Cardiac septum (tissue), 1 donor: ENCODE measurements around the gene POR. TPM values are rescaled to one million over a fixed set of nuclear protein-coding genes. Genes with fewer than 3 reads are reported as not detected.
A peak's percentile ranks its signal among the peaks of the same experiment; 100 is the strongest.

Experiments used
- DNase-seq: peaks from one replicate; pipeline ENCODE4 v3.0.0-alpha.2; 2020; ENCODE audit warnings: low spot score
- intact Hi-C: fragments of 100-400 bp; cut with DNase I; formaldehyde crosslinking; loops from one replicate; pipeline ENCODE4 v1.14.0; 2022
- total RNA-seq: library from RNA; stranded (reverse); fragmentation: NEBNext Ultra II Directional; extraction: Animal tissue kit (Norgen Biotek cat#: 25700); gene quantifications from one replicate; pipeline ENCODE4 v1.2.1, GENCODE V29; 2021
- donor health status: DM: no; HTN: no; CAD: no.

POR gene
- total RNA-seq, 1 donor from 2014 or later: 39.7 TPM

DNA sequence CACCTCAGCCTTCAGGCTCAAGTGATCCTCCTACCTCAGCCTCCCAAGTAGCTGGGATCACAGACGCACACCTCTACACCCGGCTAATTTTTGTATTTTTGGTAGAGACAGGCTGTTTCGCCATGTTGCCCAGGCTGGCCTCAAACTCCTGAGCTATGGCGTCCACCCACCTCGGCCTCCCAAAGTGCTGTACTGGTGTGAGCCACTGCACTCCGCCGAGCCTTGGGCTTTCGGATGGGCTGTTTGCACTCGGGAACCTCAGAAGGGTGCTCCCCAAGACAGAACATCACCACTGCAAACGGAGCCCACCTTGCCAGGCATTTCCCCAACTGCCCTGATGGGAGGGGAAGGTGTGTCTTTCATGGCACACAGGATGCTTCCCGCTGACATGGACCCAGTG, 52.1 kb downstream of the POR start:
- intact Hi-C loops: loop anchor here (5.0 kb wide), 2 partner anchors 50 to 90 kb away; partner anchors contain the start of genes POR and RHBDD2
- DNase-seq: peak; percentile 51

DNA sequence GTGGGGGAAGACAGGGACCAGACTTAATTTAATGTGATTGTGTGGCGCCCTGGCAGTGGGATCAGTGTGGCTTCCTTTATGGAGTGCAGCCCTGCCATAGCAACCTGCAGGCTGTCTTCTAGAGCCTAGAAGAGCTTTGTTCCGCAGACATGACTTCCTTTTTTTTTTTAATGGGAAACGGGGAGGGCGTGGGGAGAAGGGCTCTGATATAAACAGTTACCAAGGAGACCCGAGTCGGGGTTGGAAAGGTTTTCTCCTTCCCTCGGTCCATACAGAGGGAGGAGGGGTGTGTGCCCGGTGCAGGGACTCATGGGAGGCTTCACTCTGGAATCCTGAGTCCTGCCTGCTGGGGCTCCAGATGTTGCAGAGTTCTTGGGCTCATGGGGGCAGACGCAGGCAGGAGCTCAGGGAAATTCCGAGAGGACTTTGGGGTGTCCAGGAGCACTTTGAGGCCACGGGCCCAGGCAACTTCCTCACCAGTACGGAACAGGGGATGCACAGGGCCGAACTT, 52.6 kb downstream of the POR start:
- intact Hi-C loops: loop anchor here (5.0 kb wide), 2 partner anchors 50 to 90 kb away; partner anchors contain the start of genes POR and RHBDD2
- DNase-seq: no peak

DNA sequence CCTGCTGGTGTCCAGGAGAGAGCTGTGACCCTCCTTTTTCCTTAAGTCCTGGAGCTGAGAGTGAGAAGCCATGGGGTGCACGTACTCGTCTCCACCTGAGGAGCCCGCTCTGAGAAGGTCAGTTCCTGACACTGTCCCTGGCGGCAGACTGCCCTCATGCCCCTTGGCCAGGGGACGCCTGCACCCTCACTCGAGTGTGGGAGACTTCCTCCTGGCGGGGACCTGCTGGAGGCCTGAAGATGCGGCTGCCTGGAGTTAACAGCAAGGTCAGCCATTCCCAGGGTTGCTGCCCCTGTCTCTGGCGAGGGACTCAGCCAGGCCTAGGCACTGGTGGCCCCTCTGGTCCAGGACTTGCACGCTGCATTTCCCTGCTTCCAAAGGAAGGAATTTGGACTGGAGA, 53.1 kb downstream of the POR start:
- DNase-seq: no peak
- intact Hi-C loops: loop anchor here (2.0 to 5.0 kb wide), 3 partner anchors 27 to 91 kb away; partner anchors contain the start of genes POR, RHBDD2 and TMEM120A

GRCh38 chr7:75968561-75969001, 53.6 kb downstream of the POR start:
- intact Hi-C loops: loop anchor here (2.0 to 5.0 kb wide), 3 partner anchors 26 to 91 kb away; partner anchors contain the start of genes POR, RHBDD2 and TMEM120A
- DNase-seq: no peak

- intact Hi-C loops: loop anchor here (2.0 to 5.0 kb wide), 3 partner anchors 26 to 92 kb away; partner anchors contain the start of genes POR, RHBDD2 and TMEM120A
- DNase-seq: no peak
Observed at GRCh38 chr7:75969182-75969581, 54.2 kb downstream of the POR start.

DNA sequence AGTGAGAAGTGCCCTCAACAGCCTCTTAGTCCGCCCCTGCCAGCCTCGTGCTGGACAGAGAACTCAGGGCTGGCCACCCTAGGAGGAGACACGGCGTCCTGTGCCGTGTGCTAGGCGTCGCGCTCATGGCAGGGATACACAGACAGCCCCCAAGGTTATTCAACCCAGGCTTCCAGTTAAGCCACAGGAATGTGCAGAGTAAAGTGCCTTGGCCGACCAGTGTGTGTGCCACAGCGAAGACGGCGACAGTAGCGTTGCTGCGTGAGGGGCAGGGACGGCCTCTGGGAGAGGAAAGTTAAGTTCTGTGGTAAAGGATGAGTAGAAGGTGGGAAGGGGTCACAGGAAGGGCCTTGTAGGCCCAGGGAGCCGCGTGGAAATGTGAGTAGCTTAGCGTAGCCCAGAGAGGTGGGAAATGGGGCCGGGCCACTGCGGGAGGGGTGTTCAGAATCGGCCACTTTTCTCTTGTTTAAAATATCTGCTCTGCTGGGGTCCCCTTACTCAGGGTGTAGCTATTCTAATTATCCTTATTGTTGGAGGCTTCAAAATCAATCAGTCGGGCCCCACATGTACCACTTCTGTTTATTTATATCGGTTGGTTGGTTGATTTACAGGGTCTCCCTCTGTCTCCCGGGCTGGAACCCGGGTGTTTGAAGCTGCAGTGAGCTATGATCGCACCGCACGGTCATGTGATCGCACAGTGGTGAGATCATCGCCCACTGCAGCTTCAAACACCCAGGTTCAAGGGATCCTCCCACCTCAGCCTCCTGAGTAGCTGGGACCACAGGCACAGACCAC, 54.9 kb downstream of the POR start:
- no peak for DNase-seq
- intact Hi-C loops: loop anchor here (2.0 to 5.0 kb wide), 3 partner anchors 25 to 93 kb away; partner anchors contain the start of genes POR, RHBDD2 and TMEM120A

GRCh38 chr7:75971309-75971960, 56.5 kb downstream of the POR start:
- no peak for DNase-seq
- intact Hi-C loops: no loop called here

DNA sequence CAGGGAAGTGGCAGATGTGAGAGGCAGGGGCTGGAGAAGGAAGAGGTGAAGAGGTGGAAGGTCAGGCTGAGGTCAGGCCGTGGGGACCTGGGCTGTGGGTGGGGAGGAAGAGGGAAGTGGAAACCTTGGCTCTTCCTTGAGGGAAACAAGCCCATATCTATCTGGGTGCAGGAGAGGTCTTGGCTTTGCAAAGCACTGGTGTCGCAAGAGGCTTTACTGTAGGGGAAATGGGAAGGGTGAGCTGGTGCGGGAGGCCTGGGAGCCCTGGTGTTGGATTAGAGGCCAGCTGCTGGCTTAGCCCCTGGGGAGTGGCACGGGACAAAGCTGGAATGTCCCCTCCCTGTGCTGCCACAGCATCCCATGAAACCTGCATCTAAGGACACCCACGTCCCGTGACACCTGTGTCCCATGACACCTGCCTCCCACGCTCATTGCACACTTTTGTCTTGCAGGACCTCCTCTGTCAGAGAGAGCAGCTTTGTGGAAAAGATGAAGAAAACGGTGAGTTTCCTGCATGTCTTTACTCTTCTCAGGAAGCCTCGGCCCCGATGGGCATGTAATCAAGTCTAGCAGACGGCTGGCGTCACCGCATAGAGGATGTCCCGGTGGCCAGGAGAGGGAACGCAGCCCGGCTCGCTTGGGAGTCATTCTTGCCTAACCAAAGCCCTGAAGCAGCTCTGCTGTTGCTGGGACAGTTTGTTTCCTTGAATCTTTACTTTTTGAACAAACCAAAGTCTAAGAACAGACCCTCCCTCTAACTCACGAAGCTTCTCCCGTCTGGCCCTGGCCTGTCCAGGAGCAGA, 57.2 kb downstream of the POR start:
- no peak for DNase-seq
- intact Hi-C loops: no loop called here

DNA sequence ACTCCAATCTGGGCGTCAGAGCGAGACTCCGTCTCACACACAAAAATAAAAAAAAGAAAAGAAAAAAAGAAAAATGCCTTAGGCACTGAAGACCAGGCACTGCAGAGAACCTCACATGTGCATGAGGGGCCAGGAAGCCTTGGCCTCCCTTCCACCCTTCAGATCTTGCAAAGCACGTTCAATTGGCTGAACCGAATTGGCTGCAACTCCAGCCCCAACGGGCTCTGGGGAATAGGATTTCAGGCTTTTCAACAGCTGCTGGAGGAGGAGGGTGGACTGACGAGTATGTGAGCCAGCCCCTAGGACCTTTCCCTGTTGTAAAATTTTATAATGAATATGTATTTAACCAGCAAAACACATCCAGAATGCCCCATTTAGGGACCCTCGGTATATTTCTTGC, 62.8 kb downstream of the POR start:
- intact Hi-C loops: no loop called here
- DNase-seq: no peak

DNA sequence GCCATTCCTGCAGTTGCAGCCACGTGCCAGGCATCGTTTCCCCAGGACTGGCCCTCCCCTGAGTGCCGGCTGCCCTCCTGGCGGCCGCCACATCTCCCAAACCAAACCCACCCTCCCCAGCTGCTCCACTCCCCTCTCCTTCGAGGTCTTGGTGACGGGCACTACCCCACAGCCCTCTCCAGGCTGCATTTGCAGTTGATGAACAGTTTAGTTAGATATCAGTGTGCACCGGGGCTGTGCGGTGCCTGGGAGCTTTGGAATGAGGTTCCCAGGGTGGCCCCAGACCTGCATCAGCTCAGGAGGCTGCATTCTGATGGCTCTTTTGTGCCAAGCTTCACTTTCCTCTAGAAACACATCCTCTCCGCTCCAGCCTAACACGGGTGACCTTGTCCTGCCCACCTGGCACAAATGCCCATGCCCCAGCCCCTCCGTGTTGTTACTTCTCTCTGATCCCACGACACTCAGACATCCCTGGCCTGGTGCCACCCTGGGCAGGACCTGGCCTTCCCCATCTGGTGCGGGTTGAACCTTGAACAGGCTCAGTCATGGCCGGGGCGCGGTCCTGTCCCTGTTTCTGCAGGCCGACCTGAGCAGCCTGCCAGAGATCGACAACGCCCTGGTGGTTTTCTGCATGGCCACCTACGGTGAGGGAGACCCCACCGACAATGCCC, 64.9 kb downstream of the POR start:
- DNase-seq: no peak
- intact Hi-C loops: no loop called here

DNA sequence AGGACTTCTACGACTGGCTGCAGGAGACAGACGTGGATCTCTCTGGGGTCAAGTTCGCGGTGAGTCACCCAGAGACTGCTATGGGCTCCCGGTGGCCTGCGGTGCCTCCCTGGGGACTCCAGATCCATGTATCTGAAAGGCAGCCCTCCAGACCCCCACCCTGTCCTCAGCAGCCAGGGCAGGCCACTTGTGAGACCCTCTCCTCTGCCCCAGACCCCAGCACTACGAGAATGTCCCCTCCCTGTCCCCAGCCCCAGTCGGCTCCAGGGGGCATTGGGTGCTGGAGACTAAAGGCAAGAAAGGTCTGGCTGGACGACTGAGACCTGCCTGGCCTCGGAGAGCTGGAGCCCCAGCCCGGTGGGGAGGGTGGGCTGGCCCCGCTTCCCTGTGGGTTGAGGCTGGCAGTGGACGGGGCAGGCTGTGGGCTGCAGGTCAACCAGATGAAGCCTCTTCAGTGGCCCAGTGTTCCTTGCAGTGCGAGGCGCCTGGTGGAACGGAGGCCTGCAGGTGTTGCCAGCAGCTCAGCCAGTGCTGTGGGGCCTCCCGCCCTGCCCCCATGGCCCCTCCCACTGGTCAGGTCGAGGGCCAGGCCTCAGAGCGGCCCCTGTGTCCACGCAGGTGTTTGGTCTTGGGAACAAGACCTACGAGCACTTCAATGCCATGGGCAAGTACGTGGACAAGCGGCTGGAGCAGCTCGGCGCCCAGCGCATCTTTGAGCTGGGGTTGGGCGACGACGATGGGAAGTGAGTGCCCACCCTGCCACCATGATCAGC, 65.7 kb downstream of the POR start:
- intact Hi-C loops: no loop called here
- no peak for DNase-seq

- DNase-seq: no peak
- intact Hi-C loops: no loop called here
Observed at GRCh38 chr7:75981203-75981452, 66.2 kb downstream of the POR start.

- DNase-seq: no peak
- intact Hi-C loops: no loop called here
Observed at GRCh38 chr7:75981453-75982305, 66.7 kb downstream of the POR start.

- DNase-seq: no peak
- intact Hi-C loops: no loop called here
Observed at GRCh38 chr7:75982306-75983064, 67.5 kb downstream of the POR start.

- DNase-seq: no peak
- intact Hi-C loops: no loop called here
Observed at GRCh38 chr7:75983471-75984129, 68.6 kb downstream of the POR start.
